Measurements from ENCODE around the gene SFXN1.

GRCh38 chr5:175569701-175570100 is 91.3 kb downstream of the SFXN1 start:
- TF ChIP-seq CTCF (conservative IDR thresholded peaks at IDR 0.05; ENCODE audit: low read length): no peak
- no peak for TF ChIP-seq EZH2phosphoT487 (IDR thresholded peaks at IDR 0.05; ENCODE audit: borderline replicate concordance)

All from Loucy (cell line).